GM12891 (cell line): ENCODE data around the gene KAZALD1.

ENCODE experiments used
- DNase-seq: peaks from one replicate; pipeline ENCODE4 v3.0.0; 2011; ENCODE audit warnings: low spot score; ENCODE audit not compliant: insufficient read length
- FAIRE-seq: peaks from 2 replicates; lab custom pipeline; 2011; peaks lifted over from hg19 to GRCh38; lab: Jason Lieb, UNC
- PAX5 ChIP-seq: IDR thresholded peaks from 2 replicates; pipeline ENCODE4 v1.6.1; 2011; ENCODE audit warnings: low read length, moderate library complexity, mild to moderate bottlenecking; ENCODE audit not compliant: insufficient read depth, severe bottlenecking
- POLR2A ChIP-seq: IDR thresholded peaks from 2 replicates; pipeline ENCODE4 v1.6.1; 2011; ENCODE audit warnings: low read depth, low read length, control low read depth
- POLR2AphosphoS5 ChIP-seq: IDR thresholded peaks from 2 replicates; pipeline ENCODE4 v1.6.1; 2011; ENCODE audit warnings: low read depth, low read length, control low read depth
- POU2F2 ChIP-seq: IDR thresholded peaks from 2 replicates; pipeline ENCODE4 v1.6.1; 2011; ENCODE audit warnings: low read depth, mild to moderate bottlenecking, control low read depth, low read length, moderate library complexity
- SPI1 ChIP-seq: IDR thresholded peaks from 2 replicates; pipeline ENCODE4 v1.6.1; 2011; ENCODE audit warnings: low read depth, low read length, control low read depth
- TAF1 ChIP-seq: IDR thresholded peaks from 2 replicates; pipeline ENCODE4 v1.6.1; 2011; ENCODE audit warnings: low read depth, low read length, control low read depth

KAZALD1 gene

DNA sequence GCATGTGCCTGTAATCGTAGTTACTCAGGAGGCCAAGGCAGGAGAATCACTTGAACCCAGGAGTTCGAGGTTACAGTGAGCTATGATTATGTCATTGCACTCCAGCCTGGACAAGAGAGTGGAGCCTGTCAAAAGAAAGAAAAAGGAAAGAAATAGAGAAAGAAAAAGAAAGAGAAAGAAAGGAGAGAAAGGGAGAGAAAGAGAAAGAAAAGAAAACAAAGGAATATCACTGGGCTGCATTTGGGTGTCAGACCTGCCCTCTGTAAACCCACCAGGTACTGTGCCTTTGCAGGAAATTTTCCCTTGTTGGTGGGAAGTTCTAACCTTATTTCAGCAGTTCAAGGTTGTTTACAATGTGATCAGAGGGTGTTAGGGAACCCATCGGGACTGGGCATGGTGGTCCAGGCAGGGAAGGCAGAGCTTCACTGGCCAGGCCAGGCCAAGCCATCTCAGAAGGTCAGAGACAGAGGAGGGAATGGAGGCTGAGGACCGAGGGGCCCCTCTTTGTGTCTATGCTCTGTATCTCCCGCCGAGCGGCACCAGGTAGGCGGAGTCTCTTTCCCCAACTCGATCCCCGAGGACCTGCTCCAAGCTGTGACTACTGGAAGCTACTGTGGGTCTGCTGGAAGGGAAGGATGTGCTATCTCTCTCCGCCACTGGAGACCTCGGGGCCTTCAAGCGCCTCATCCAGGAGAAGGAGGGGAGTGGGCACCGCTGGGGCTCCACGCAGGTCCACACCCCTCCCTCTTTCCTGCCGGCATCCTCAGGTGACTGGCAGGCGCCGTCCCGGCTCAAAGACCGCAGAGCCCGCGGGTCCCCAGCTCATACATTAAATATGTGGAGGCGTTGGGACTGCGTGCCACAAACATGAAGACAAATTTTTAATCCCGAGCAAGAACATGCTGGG is 15.2 kb upstream of the KAZALD1 start:
- FAIRE-seq: no peak
- TF ChIP-seq POLR2AphosphoS5 (no peak), POLR2A (no peak), POU2F2 (no peak), PAX5 (no peak), SPI1 (no peak), TAF1 (no peak)
- no peak for DNase-seq

DNA sequence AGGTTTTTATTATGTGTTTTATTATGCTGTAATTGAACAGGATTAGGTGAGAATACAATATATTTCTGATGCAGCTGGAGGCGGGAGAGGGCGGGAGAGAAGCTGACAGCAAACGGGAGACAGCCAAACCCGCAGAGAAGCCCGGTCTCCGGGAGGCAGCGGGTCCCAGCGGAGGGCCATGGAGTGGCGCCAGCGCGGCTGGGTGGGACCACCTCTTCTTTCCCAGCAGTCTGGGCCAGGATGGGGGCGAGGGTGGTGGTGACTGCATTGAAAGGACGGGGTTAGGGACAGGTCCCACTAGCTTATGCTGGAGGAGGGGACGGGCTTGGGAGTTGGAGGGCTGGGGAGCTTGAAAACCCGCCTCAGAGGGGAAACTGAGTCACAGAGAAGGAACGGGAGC is 14.5 kb upstream of the KAZALD1 start:
- TF ChIP-seq TAF1: no peak
- no peak for FAIRE-seq
- no peak for DNase-seq

DNA sequence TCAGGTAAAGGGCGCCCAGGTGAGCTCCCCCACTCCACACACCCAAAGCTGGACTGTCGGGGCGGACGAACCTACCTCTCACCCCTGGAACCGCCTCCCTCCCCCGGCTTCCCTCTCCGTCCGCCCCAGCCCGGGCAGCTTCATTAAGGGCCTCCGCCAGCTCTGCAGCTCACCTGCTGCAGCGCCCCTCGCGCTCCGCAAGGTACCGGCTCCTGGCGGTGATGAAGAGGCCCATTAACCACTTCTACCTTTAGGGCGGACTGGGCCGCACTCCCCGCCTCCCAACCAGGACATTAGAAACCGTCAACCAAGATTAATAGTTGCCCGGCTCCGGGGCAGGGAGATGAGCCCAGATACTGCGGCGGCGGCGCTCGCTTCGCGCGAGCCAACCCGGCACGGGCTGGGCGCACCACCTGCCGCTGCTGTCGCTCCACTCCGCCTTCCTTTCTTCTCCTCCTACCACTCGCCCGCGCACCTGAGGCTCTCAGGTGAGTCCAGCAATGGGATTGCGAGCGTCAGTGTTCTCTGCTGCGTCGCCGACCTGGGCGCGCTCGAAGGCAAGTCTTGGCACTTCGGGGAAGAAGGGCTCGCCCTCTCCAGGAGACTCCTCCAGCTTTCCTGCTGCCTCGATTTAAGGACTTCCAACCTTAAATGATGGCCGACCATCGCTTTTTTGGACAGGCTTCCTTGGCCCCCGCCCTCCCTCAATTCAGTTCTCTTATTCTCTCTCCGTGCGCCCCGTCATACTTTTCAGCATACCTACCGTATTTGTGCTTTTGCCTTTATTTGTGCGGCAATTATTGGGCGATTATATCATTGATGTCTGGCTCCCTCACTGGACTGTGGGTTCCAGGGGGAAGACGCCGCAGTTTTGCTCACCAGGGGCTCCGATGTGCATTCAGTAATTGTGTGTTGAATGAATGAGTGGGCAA is 13.6 kb upstream of the KAZALD1 start:
- DNase-seq (no peak), FAIRE-seq (no peak)
- TF ChIP-seq POLR2A: no peak
- no peak for TF ChIP-seq POU2F2
- TF ChIP-seq TAF1: no peak
- no peak for TF ChIP-seq PAX5
- no peak for TF ChIP-seq SPI1

DNA sequence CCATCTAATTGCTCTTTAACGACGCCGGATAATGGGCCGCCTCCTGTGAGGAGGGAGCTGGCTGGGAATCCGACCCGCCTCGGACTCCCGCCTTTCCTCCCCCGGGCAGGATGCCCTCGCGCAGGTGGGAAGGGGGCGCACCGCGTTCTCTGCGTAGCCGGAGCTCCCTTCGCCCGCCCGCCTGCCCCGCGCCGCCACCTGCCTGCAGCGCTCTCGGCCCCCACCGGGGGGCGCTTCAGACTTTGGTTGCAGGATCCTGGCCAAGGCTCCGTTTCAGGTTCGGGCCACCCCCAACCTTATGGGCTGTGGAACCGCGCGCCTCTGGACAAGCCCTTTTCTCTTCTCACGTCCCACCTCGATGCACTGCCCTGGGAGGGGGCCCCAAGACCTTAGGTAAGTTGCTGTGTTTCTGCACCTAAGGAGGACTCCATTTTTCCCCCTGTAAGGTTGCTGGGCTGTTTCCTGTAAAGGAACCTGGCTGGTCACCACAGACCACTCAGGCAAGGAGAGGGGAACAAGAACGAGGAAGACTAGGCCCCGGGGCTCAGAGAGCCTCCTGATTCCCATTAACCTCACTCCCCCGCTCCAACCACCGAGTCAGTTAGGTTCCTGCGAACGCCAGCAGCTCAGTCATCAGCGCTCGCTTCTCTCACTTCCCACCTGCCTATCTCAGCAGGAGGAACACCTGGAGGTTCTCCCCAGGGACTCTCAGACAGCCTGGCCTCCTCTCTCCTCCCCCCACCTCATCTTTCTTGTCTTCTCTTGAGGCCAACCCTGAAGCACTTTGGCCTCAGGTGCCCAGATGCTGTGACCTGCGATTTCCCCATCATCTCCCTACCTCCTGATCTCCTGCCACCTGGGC is 11.3 kb upstream of the KAZALD1 start:
- DNase-seq (peak; percentile 78), FAIRE-seq (peak; percentile 72)
- TF ChIP-seq POU2F2 (no peak), SPI1 (no peak), TAF1 (no peak)

DNA sequence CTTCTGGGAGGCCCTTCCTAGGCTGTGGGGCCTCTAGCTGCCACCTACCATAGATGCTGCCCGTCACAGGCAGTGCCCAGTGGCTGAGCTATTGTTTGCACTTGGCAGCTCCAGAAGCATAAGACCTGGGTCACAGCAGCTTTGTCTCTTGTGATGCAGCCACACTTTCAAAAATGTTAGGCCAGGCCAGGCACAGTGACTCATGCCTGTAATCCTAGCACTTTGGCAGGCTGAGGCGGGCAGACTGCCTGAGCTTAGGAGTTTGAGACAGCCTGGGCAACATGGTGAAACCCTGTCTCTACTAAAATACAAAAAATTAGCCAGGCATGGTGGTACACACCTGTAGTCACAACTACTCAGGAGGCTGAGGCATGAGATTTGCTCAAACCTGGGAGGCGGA is 9.5 kb upstream of the KAZALD1 start:
- TF ChIP-seq PAX5 (no peak), POU2F2 (no peak), POLR2AphosphoS5 (no peak), TAF1 (no peak), POLR2A (no peak)
- no peak for FAIRE-seq
- no peak for DNase-seq

DNA sequence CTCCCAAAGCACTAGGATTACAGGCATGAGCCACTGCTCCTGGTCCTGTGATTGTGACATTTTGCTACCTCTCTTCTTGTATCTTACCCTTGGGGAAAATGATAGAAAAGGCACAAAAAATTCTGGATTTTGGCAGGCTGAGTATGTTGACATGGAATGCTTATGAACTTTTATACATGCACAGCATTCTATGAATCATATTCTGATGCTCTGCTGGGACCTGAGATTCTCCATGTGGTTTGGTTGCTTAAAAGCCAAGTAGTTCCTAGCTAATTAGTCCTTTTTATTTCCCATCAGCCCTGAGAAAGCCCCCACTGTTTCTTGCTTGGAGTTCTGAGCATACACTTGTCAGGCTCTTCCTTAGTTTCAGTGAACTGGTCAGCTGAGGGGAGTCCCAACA is 8.3 kb upstream of the KAZALD1 start:
- DNase-seq (no peak), FAIRE-seq (no peak)
- TF ChIP-seq SPI1: no peak
- TF ChIP-seq TAF1: no peak
- TF ChIP-seq POLR2A: no peak
- TF ChIP-seq PAX5: no peak
- no peak for TF ChIP-seq POLR2AphosphoS5
- TF ChIP-seq POU2F2: no peak

DNA sequence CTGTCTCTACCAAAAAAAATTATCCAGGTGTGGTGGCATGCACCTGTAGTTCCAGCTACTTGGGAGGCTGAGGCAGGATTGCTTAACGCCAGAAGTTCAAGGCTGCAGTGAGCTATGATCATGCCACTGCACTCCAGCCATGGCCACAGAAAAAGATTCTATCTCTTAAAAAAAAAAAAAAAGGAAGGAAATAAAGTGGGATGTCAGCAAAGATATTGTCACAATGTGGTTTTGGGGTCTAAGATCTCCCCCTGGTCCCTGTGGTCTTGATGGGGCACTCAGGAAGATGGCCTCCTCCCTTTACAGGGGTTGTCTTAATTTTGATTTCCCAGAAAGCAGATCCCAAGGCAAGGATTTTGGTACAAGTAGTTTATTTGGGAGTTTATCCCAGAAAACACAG is 7.4 kb upstream of the KAZALD1 start:
- no peak for FAIRE-seq
- no peak for TF ChIP-seq POLR2AphosphoS5
- no peak for TF ChIP-seq POLR2A
- no peak for TF ChIP-seq TAF1
- no peak for TF ChIP-seq SPI1
- no peak for TF ChIP-seq PAX5
- TF ChIP-seq POU2F2: no peak
- DNase-seq: no peak

DNA sequence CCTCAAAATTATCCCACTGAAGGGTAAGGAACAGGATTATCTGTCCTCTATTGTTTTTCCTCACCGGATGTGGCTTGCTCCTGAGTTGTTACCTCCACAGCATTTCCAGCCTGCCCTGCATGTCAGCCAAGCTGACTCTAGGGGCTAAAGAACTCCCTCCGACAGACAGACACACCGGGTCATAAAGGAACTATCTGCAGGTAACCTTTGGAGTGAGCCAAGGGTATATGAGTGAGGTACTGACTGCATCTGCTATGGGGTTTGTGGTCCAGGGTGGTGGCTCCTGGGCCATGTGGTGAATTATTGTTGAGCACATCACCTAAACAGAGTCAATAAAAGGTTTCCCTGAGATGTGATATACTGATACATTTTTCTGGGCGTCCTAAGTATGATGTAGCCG is 6.9 kb upstream of the KAZALD1 start:
- DNase-seq: no peak
- no peak for FAIRE-seq
- no peak for TF ChIP-seq POLR2A
- TF ChIP-seq POLR2AphosphoS5: no peak
- no peak for TF ChIP-seq POU2F2
- no peak for TF ChIP-seq TAF1
- TF ChIP-seq SPI1: no peak
- no peak for TF ChIP-seq PAX5

DNA sequence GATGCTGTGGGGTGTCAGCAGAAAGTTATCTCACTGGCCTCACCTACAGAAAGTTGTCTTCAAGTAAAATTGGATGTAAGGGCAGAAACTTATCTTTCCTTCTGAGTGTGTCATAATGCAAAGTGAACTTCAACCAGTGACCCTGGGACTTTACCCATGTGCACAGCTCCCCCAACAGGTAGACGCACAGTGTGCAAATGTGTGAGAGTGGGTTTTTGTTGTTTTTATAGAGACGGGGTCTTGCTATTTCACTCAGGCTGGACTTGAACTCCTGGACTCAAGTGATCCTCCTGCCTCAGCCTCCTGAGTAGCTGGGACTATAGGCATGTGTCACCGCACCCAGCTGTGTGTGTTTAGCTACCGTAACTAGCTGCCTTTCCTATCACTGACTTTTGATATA is 6.4 kb upstream of the KAZALD1 start:
- TF ChIP-seq PAX5 (no peak), SPI1 (no peak), POU2F2 (no peak), POLR2A (no peak), POLR2AphosphoS5 (no peak), TAF1 (no peak)
- FAIRE-seq (no peak), DNase-seq (no peak)
